Fibroblast of gingiva (primary cell): ENCODE measurements around the gene CTRL.
A peak's percentile ranks its signal among the peaks of the same experiment; 100 is the strongest.
"Not testable (repeated sequence)": the region's sequence is repeated elsewhere in the genome, so short reads cannot be mapped to it uniquely, and the experiment has no call there.

Experiments used
- DNase-seq: peaks from one replicate; pipeline ENCODE4 v3.0.0-alpha.2; 2011; ENCODE audit warnings: low read depth

Gene CTRL

DNA sequence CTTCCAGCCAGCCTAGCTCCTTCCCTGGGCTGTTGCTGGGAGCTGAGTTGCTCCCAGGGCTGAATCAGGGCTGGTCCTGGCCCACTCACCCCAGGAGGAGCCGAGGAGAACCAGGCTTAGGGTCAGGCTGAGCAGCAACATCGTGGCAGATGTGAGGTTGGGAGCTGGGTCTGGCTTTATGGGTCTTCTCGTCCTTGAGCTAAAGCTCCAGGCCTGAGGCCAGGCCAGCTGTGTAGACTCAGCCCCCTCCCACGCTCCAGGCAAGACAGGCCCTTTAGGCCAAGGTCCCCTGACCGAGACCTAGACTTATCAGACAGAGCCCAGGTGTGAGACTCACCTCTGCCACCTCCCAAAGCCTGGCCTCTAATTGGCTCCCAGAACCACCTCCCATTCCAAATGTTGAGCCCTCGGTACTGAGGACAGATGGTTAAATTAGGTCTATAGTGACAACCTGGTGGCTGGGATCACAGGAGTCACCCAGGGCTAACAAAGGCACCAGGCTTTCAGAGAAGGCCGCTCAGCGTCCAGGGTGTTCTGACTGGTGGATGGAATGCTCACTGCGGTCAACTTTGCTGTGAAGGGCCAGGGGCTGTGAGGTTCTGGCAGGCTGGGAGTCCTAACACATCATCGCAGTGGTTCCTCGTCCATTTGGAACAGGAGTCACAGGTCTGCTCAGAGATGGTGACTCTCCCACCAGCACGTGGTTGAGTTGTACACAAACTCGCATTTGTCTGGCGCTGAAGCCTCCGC is at the start of gene CTRL:
Gene CTRL, minus strand, starts transcription at position 151 of the 750 bp plus-strand sequence. Its CDS starts 10 bp downstream, at position 141.
- DNase-seq: no peak

- no peak for DNase-seq
These were observed 48.5 kb upstream of the CTRL start, which contains the start of gene DPEP3 for GRCh38 chr16:67979955-67980678. DPEP3 (minus strand) TSS chr16:67980499; CDS start chr16:67980380, 119 bp downstream.

DNA sequence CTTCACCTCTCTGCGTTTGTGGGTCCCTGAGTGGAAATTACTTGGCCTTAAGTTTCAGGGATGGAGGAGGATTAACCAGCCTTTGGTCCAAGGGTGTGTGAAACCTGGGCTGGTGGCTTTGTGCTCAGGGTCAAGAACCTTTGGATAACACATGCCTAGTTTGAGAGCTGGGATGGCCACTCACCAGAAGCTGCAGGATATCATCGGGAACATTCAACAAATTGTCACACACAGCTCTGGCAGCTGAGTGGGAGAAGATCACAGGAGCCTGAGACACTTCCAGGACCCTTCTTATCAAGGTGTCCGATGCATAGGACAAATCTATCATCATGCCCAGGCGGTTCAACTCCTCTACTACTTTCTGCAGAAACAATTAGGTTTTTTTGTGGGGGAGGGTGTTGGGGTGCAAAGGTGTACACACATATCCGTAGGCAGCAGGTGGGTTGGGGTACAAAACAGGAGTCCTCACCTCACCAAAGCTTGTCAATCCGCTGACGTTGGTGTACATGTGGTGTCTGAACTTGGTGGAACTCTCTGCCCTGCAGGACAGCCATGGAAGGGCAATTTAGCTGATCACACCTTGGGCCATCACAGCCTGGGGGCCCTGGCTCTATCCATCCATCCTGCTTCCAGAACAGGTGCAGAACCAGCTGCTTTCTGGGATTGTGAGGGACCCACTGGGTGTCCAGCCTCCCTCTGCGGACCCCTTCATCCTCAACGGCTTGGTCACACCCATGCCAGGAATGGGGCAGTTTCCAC is 46.0 kb upstream of the CTRL start:
- no peak for DNase-seq

DNA sequence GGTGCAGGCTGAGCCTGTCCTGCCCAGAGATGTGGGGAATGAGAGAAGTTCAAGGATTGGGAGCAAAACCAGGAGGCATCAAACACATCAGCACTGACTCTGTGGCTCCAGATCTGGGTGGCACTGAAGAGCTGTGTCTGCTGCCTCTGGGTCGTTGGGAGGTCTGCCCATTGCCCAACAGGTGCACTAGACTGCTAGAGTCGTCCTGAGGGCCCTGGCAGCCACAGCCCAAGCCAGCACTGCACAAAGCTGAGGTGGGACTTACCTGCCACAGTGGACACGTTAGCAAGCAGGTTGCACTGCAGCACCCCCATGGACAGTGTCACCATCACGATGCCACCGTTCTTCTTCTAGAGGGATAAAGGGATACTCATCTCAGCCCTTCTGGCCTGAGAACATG is 45.3 kb upstream of the CTRL start:
- DNase-seq: no peak

GRCh38 chr16:67976205-67976604 is 44.5 kb upstream of the CTRL start:
- DNase-seq: no peak

DNA sequence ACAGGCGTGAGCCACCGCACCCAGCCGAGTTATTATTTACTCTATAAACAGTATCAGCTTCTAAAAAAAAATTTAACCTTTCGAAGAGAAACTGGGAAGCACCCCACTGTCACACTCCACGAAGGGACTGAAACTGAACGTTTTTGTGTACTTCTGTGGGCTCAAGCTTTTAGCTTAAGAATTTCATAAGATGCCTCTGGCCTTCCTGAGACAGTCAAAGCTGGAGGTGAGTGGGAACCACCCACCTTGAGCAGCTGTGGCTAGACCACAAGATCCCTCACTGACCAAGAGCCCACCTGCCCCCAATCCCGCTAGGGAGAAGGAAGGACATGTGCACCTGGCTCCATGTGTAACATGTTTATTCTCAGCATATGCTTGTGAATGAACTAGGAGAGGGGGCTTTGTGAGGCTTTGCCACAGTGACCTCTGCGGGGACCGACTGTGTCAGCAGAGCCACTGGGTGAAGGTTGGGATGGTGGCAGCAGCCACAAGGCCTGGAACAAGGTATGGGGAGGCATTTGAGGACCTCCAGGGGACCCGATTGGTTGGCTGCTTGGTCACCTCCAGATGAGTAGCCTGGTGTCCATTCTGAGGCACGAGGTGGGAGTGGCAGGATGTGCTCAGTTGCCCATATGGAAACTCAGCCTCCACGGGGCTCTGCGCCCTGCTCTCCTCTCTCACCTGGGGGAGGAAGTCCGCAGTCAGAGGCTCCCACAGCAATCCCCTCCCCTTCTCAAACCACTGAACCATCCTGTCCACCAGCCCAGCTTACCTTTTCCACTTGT is 43.9 kb upstream of the CTRL start:
- DNase-seq: no peak

DNA sequence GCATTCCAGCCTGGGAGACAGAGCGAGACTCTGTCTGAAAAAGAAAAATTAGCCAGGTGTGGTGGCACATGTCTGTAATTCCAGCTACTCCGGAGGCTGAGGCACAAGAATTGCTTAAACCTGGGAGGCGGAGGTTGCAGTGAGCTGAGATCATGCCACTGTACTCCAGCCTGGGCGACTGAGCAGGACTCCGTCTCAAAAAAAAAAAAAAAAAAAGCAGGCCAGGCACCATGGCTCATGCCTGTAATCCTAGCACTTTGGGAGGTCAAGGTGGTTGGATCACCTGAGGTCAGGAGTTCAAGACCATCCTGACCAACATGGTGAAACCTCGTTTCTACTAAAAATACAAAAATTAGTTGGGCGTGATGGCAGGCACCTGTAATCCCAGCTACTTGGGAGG is 40.6 kb upstream of the CTRL start:
- not testable (repeated sequence) for DNase-seq

GRCh38 chr16:67971111-67971510 is 39.4 kb upstream of the CTRL start:
- no peak for DNase-seq

GRCh38 chr16:67969254-67970039 is 37.8 kb upstream of the CTRL start:
- DNase-seq: no peak

DNA sequence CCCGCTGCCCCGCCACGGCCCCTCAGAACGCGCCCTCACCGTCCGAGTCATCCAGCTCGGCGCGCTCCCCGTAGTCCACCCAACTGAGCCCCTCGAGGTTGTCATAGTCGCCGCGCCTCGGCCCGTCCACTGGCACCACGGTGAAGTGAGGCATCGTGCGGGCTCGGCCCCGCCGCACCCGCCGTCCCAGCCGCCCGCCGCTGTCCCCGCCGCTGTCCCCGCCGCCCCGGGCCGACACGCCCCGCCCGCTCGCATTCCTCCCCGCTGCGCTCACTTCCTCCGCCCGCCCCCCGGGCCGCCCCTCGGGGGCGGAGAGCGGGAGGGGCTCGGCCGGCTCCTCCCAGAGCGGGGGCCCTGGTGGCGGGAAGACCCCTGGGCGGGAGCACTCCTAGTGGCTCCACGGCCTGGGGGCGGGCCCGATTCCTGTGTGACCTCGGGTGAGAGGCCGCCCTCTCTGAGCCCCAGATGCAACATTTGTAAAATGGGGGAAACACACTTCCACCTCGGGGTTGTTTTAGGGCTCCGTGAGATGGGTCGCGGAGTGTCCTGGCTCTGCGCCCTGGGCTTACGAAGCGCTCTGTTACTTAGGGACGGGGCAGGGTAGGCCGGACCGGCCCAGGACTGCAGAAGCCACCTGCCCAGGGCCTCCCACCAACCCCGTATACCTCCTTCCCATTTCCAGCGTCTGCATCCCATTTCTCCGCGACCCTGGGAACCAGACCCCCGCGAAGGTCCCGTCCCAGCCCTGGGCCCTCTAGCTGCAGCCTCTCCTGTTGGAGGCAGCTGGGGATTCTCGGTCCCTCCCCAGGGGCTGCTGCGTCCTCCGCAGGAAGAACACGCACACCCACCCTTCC is 37.0 kb upstream of the CTRL start, which contains the start of gene SLC12A4:
Gene SLC12A4, minus strand, starts transcription at position 238 of the 854 bp plus-strand sequence. Its CDS starts 84 bp downstream, at position 154.
- peak; percentile 82 for DNase-seq

DNA sequence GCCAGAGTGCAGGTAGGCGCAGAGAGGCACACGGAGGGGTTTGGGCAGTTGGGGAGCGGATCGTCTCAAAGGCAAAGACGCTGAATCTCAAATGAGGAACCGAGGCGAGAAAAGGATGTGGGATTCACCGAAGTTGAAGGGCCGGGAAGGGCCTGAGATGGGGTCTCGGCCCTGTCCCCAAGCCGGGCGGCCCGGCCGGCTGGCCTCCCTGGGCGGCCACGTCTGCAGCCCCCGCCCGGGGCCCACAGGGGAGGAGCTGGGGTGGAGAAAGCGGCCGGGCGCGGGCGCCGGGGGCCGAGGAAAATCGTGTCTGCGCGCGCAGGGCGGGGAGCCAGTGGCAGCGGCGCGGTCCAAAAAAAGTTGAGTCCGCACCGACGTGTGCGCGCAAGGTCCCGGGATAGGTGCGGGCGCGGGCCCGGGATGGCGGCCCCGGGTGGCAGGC is 36.3 kb upstream of the CTRL start:
- DNase-seq: peak; percentile 38

DNA sequence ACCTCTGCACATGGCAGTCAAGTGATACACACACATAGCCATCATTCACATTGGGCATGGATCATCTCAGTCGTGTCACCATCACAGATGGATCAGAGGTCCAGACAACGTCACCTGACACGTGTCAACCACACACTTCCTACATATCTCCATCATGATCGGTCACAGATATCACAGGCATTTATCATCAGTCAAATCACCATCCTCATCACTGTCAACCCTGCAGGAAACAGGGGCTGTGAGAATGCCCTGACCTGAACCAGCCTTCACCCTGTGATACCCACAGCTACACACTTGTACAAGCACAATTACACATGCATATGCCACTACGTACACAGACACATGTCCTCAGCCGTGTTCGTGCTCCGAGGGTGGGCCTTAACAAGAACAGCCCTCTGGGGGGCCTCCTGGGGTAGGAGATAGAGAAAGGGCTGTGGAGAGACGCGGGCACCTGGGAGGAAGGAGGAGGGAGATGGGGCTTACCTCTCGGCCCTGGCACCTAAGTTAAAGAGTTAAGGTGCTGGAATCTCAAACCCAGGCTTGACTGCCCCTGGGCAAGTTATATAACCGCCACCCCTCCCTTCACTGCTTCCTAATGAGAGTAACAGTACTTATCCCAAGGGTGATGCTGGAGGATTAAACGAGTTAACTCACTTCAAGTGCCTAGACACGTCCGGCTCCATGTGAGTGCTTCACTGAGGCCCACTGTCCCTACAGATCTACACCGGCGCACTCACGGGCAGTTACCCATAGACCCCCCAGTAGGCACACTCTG is 35.7 kb upstream of the CTRL start:
- DNase-seq: no peak

GRCh38 chr16:67966549-67967182 is 35.0 kb upstream of the CTRL start:
- DNase-seq: peak; percentile 72

- no peak for DNase-seq
These were observed 34.2 kb upstream of the CTRL start for GRCh38 chr16:67965668-67966548.

DNA sequence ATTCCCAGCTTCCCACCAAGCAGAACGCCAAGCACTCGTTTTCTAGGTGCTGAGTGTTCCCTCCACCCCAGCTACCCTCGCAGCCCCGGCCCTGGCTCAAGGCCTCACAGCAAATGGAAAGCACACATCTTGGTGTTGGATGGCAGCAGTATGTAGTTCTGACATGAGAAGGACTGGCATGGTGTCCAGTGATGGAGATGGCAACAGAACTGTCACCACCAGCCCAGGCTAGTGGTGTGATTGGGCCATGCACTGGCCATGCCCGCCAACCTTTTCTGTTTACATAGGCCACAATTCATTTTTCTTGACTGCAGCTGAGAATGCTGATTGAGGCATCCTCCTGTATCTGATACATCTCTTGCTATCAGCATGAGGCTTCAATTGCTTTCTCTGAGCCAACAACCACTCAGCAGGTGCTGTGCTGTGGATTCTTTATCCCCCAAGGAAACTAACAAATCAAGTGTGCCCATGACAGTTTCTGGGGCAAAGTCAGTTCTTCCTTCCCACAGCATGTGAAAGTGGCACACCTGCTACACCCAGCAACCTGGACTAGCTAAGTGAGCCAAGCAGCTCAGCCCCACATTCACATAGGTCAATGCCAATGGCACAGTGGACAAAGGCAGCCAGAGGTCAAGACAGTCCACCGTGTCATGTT is 32.9 kb upstream of the CTRL start:
- DNase-seq: no peak

- no peak for DNase-seq
These were observed 32.1 kb upstream of the CTRL start for GRCh38 chr16:67963662-67964321.

- no peak for DNase-seq
These were observed 31.6 kb upstream of the CTRL start for GRCh38 chr16:67963292-67963661.
